ENCODE measurements around the gene MYO16.

DNA sequence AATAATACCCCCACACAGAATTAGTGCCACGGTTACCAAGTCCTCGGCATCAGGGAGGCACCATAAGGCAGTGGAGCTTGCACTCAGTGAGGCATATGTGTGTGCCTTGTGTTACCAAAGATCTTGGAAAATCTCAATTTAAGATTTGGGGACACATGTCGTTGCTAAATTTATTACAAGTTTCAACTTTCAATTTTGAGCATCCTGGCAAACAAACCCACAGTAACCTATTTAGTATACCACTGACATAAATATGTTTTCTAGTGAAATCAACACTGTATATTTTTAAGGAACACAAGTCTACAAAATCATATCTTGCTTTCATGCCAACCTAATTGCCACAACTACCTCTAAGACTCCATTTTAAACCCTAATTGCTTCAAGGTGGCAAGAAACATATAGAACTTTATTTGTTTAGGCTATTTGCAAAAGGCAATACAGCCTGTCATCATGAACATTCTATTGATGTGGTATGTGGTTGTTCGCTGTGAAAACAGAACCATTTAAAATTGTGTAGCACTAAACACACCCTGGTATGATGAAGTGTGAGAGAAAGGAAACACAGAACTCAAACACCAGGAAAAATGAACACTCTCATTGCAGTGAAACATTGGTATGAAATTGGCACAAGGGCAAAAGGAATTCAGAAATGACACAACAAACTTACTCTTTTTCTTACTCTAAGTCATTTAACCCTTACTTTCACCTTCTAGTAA is 625.9 kb downstream of the MYO16 start:
- TF ChIP-seq, protein P1, sequence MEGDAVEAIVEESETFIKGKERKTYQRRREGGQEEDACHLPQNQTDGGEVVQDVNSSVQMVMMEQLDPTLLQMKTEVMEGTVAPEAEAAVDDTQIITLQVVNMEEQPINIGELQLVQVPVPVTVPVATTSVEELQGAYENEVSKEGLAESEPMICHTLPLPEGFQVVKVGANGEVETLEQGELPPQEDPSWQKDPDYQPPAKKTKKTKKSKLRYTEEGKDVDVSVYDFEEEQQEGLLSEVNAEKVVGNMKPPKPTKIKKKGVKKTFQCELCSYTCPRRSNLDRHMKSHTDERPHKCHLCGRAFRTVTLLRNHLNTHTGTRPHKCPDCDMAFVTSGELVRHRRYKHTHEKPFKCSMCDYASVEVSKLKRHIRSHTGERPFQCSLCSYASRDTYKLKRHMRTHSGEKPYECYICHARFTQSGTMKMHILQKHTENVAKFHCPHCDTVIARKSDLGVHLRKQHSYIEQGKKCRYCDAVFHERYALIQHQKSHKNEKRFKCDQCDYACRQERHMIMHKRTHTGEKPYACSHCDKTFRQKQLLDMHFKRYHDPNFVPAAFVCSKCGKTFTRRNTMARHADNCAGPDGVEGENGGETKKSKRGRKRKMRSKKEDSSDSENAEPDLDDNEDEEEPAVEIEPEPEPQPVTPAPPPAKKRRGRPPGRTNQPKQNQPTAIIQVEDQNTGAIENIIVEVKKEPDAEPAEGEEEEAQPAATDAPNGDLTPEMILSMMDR (IDR thresholded peaks at IDR 0.05; ENCODE audit: low read depth, low read length, poor library complexity, severe bottlenecking) = no peak
- TF ChIP-seq EZH2phosphoT487 (IDR thresholded peaks at IDR 0.05; ENCODE audit: borderline replicate concordance, low read length) = no peak
